ENCODE results near the gene NDUFB4.

Gene NDUFB4

GRCh38 chr3:120622870-120623726, 27.0 kb downstream of the NDUFB4 start:
- TF ChIP-seq CREB1 (IDR thresholded peaks at IDR 0.05; ENCODE audit: low read depth): no peak
- peak; percentile 78 for TF ChIP-seq RAD21 (IDR thresholded peaks at IDR 0.05; ENCODE audit: low read depth)

- TF ChIP-seq YY1 (IDR thresholded peaks at IDR 0.05; ENCODE audit: low read depth): no peak
- no peak for TF ChIP-seq TAF1 (IDR thresholded peaks at IDR 0.05; ENCODE audit: low read depth)
- no peak for TF ChIP-seq EGR1 (IDR thresholded peaks at IDR 0.05)
- TF ChIP-seq ZBTB7A (IDR thresholded peaks at IDR 0.05; ENCODE audit: low read depth): no peak
- TF ChIP-seq RAD21 (IDR thresholded peaks at IDR 0.05; ENCODE audit: low read depth): no peak
- TF ChIP-seq, protein P1, sequence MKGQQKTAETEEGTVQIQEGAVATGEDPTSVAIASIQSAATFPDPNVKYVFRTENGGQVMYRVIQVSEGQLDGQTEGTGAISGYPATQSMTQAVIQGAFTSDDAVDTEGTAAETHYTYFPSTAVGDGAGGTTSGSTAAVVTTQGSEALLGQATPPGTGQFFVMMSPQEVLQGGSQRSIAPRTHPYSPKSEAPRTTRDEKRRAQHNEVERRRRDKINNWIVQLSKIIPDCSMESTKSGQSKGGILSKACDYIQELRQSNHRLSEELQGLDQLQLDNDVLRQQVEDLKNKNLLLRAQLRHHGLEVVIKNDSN (IDR thresholded peaks at IDR 0.05): no peak
These were observed 27.6 kb downstream of the NDUFB4 start for GRCh38 chr3:120623727-120624093.

DNA sequence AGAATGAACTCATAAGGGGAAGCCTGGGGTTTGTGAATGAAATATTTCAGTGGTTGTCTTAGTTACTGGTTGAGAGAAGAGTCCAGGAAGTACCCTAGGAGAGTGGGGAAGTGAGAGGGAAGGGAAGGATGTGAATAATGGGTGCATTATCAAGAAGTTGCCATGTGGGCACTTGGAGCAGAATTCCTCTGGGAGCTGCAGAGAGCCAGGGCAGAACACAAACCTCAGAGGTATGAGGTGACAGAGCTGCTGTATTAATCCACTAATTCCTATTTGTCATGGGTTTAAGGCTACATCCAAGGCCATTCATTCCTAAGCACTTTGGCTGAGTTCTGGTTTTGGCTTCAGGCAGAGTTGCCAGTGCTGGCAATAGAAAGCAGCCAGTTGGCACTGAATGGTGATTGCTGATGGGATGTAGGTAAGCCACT, 29.0 kb downstream of the NDUFB4 start:
- TF ChIP-seq, protein P2, sequence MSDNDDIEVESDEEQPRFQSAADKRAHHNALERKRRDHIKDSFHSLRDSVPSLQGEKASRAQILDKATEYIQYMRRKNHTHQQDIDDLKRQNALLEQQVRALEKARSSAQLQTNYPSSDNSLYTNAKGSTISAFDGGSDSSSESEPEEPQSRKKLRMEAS (IDR thresholded peaks at IDR 0.05): no peak
- TF ChIP-seq, protein P3, sequence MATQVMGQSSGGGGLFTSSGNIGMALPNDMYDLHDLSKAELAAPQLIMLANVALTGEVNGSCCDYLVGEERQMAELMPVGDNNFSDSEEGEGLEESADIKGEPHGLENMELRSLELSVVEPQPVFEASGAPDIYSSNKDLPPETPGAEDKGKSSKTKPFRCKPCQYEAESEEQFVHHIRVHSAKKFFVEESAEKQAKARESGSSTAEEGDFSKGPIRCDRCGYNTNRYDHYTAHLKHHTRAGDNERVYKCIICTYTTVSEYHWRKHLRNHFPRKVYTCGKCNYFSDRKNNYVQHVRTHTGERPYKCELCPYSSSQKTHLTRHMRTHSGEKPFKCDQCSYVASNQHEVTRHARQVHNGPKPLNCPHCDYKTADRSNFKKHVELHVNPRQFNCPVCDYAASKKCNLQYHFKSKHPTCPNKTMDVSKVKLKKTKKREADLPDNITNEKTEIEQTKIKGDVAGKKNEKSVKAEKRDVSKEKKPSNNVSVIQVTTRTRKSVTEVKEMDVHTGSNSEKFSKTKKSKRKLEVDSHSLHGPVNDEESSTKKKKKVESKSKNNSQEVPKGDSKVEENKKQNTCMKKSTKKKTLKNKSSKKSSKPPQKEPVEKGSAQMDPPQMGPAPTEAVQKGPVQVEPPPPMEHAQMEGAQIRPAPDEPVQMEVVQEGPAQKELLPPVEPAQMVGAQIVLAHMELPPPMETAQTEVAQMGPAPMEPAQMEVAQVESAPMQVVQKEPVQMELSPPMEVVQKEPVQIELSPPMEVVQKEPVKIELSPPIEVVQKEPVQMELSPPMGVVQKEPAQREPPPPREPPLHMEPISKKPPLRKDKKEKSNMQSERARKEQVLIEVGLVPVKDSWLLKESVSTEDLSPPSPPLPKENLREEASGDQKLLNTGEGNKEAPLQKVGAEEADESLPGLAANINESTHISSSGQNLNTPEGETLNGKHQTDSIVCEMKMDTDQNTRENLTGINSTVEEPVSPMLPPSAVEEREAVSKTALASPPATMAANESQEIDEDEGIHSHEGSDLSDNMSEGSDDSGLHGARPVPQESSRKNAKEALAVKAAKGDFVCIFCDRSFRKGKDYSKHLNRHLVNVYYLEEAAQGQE (IDR thresholded peaks at IDR 0.05; ENCODE audit: low read depth): no peak
- TF ChIP-seq EGR1 (IDR thresholded peaks at IDR 0.05): no peak

GRCh38 chr3:120634539-120634938, 38.4 kb downstream of the NDUFB4 start:
- TF ChIP-seq RAD21 (IDR thresholded peaks at IDR 0.05; ENCODE audit: low read depth) (no peak), FOXM1 (IDR thresholded peaks at IDR 0.05; ENCODE audit: borderline replicate concordance, low read depth) (no peak)
- TF ChIP-seq, protein P2 (IDR thresholded peaks at IDR 0.05): no peak

GRCh38 chr3:120636795-120637401, 40.8 kb downstream of the NDUFB4 start:
- TF ChIP-seq FOXM1 (IDR thresholded peaks at IDR 0.05; ENCODE audit: borderline replicate concordance, low read depth) (no peak), RAD21 (IDR thresholded peaks at IDR 0.05; ENCODE audit: low read depth) (no peak), YY1 (IDR thresholded peaks at IDR 0.05; ENCODE audit: low read depth) (no peak), EP300 (IDR thresholded peaks at IDR 0.05; ENCODE audit: borderline replicate concordance) (no peak), CEBPB (IDR thresholded peaks at IDR 0.05) (no peak), NFIC (IDR thresholded peaks at IDR 0.05) (no peak)
- TF ChIP-seq, protein P2 (IDR thresholded peaks at IDR 0.05): no peak

- TF ChIP-seq CREB1 (IDR thresholded peaks at IDR 0.05; ENCODE audit: low read depth): no peak
- TF ChIP-seq YY1 (IDR thresholded peaks at IDR 0.05; ENCODE audit: low read depth): no peak
- TF ChIP-seq RAD21 (IDR thresholded peaks at IDR 0.05; ENCODE audit: low read depth): no peak
- no peak for TF ChIP-seq EP300 (IDR thresholded peaks at IDR 0.05; ENCODE audit: borderline replicate concordance)
These were observed 41.9 kb downstream of the NDUFB4 start for GRCh38 chr3:120637851-120638559.

DNA sequence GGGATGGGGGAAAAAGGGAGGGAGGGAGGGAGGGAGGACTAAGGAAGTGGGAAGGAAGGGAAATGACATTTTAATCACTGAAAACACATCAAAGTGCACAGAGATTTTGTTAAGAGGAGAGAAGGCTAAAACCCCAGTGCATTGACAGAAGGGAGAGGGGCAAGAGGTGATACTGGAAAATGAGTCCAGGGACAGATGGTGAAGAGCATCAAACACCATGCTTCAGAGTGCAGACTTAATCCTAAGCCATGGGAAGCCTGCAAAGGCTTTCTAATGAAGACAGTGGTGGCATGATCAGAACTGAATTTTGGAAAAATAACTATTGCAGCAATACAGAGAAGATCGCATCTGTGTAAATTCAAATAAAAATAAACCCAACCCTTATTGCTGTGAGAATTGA, 44.1 kb downstream of the NDUFB4 start:
- no peak for TF ChIP-seq CREB1 (IDR thresholded peaks at IDR 0.05; ENCODE audit: low read depth)
- TF ChIP-seq YY1 (IDR thresholded peaks at IDR 0.05; ENCODE audit: low read depth): no peak
- TF ChIP-seq TEAD4 (IDR thresholded peaks at IDR 0.05): no peak
- no peak for TF ChIP-seq EGR1 (IDR thresholded peaks at IDR 0.05)
- TF ChIP-seq EP300 (IDR thresholded peaks at IDR 0.05; ENCODE audit: borderline replicate concordance): no peak
- TF ChIP-seq, protein P2 (IDR thresholded peaks at IDR 0.05): no peak
- TF ChIP-seq, protein P3 (IDR thresholded peaks at IDR 0.05; ENCODE audit: low read depth): no peak
- no peak for TF ChIP-seq ZBTB7A (IDR thresholded peaks at IDR 0.05; ENCODE audit: low read depth)
- no peak for TF ChIP-seq RAD21 (IDR thresholded peaks at IDR 0.05; ENCODE audit: low read depth)
- no peak for TF ChIP-seq NFIC (IDR thresholded peaks at IDR 0.05)
- TF ChIP-seq, protein P1 (IDR thresholded peaks at IDR 0.05): no peak
